ENCODE measurements around the gene RASSF10.

DNA sequence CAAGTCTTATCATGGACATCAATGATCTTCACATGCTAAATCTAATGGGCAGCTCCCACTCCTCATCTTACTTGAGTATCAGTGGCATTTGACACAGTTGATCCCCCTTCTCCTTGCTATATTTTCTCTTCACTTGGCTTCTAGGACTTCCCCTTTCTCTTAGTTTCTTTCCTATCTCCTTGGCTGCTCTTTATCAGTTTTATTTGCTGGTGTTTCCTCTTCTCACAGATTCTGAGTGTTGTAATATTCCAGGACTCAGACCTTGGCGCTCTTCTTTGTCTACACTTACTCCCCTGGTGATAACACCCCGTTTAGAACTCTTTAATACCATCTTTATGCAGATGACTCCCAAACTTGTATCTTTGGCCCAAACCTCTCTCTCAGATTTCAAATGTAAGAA, 33.9 kb upstream of the RASSF10 start:
- TF ChIP-seq, protein P1, sequence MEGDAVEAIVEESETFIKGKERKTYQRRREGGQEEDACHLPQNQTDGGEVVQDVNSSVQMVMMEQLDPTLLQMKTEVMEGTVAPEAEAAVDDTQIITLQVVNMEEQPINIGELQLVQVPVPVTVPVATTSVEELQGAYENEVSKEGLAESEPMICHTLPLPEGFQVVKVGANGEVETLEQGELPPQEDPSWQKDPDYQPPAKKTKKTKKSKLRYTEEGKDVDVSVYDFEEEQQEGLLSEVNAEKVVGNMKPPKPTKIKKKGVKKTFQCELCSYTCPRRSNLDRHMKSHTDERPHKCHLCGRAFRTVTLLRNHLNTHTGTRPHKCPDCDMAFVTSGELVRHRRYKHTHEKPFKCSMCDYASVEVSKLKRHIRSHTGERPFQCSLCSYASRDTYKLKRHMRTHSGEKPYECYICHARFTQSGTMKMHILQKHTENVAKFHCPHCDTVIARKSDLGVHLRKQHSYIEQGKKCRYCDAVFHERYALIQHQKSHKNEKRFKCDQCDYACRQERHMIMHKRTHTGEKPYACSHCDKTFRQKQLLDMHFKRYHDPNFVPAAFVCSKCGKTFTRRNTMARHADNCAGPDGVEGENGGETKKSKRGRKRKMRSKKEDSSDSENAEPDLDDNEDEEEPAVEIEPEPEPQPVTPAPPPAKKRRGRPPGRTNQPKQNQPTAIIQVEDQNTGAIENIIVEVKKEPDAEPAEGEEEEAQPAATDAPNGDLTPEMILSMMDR (conservative IDR thresholded peaks at IDR 0.05; ENCODE audit: low read depth, low read length), result no peak
- TF ChIP-seq EZH2 (IDR thresholded peaks at IDR 0.05; ENCODE audit: low read length, unreplicated experiment) (no peak), EZH2phosphoT487 (IDR thresholded peaks at IDR 0.05; ENCODE audit: borderline replicate concordance, low read length) (no peak)

Measured in PC-3 (cell line).